RKO (cell line): ENCODE results near the gene CEP83.

Source experiments
- DNase-seq: peaks from one replicate; pipeline ENCODE4 v3.0.0-alpha.2; 2016; ENCODE audit warnings: low spot score

CEP83 gene

DNA sequence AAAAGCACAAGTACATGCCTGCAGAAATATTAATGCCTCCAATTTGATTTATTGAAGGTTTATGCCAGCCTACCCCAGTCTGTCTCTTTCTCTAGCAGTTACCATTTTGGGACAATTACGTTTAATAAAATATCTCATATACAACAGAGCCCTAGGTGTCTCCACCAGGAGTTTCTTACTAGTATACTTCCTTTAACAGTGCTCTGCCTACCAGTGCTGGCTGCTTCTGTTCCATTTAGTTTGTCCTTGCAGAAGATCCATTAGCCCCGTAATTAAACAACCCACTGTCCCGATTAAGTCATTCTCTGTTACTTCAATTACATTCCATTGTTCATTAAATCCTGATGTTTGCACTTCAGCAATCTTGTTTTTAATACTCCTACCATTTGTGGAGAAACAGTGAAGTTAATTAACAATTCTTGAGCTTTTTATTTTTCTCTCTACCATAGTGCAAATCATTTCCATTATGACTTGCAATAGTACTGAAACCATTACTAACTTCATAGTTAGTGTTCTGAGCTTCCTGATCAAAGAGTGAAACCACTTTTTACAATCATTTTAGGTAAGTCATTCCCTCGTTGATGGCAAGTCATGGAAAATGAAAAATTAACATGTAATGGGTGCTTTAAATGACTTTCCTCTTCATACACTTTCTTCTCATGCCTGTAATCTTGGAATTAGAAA is 190.2 kb downstream of the CEP83 start:
- no peak for DNase-seq

DNA sequence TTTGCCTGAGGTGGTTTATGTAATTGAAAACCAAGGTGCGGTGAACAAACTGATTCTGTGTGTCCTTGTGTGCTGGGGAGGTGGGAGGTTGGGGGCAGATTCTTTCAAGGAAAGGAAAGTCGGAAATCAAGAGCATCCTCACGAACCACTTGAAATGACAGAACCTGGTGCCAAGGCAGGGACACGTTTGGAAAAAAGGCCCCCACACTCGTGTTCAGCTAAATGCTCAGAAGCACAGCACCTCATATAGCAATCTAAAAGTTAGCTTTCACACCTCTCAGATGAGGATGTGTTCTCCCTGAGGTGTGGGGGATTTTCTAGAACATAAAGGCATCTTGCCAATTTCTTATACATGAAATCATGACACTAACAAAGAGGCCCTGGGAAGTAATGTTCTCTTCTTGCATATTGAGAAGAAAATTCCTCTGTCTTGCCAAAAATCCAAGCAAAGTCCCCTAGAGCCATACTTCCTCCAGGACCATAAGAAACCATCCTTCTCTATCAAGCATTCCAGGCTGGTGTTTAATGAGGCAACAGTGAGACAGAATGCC is 191.7 kb downstream of the CEP83 start:
- no peak for DNase-seq

DNA sequence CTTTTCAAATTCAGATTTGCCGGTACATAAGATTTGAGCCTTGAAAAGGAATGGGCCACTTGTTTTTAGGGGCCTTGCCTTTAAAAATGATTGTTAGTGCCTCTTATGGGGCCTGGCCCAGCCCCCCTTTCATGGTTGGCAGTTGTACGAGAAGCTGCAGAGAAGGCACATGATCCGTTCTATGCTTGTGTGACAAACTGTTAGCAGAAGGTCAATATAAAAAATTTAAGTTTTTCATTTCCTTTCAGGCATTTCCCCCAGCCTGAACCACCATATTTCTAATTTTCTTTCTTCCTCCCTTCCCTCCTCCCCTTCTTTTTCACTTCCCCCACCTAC is 192.2 kb downstream of the CEP83 start:
- DNase-seq = no peak

DNA sequence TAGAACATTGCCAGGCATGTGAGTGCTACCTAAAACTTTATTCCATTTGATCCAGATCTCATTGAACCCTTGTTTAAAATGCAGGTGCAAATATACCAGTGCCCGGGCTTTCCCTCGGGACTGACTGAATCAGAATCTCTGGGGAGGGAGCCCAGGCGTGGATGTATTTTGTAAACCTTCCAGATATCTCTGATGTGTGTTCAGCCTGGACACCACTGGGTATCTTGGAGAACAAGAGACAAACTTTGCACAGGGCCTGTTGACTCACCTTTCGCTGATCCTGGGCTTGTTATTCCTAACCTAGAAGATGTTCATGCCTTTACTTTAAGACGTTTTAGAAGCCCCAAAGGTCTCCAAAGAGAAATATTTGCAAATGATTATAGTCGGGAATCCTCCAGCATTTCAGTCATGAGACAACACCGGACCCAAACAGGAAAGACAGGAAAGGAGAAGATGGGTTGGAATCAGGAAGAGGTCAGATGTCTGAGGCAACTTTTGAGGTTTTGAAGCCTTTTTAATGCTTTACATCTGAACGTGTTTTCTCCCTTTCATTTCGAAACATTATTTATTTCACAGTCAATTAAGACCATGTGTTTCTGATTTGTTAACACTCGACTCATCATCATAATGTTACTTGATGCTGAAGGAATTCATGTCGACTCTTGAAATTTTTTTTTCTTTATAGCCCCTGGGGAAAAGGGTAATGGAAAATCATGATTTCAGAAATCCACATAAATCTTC is 192.7 kb downstream of the CEP83 start:
- no peak for DNase-seq

DNA sequence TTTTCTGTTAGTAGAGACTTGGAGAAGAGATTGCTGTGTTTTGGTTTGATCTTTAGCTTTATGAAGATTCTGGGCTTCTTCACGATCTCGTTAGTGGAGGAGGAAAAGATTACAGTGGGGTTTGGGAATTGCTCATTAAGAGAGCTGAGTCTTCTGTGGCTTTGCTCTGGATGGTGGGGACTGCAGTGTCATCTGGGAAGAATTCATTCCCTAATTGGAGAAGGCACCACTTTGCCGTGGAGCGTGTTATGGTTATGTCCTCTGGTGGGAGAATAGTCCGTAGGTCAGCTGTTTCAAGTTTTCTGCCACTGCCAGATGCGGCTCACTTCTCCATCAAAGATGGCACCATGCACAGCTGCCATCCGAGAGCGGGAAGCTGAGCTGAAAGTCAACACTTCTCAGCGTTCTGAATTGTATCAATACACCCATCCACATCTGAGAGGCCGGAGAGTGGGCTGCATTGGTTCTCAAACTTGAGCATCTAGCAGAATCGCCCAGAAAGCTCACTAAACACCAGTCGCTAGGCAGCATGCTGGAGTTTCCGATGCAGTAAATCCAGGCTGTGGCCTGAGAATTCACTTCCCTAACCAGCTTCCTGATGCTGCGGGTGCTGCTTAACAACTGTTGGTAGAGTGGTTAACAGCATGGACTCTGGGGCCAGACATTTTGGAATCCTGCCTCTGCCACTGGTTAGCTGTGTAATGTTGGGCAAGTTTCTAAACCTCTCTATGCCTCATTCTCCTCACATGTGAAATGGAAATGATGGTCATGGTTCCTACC is 193.5 kb downstream of the CEP83 start:
- no peak for DNase-seq

DNA sequence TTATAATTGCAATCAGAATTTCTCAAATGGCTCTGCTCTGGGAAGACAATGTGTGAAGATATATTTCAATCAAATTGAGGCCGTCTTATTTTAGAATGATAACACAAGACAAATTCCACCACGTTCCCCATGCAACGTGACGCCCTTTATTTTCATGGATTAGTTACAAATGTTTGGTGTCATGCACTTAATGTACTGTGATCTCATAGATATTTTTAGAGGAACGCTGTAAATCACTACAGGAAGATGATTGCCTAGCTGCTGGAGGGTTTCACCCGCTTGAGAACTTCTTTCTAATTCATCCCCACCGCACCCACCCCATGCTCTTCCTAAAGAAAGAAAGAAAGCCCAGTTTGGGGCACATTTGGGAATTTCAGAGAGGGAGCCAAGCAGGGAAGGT is 194.1 kb downstream of the CEP83 start:
- DNase-seq = no peak

DNA sequence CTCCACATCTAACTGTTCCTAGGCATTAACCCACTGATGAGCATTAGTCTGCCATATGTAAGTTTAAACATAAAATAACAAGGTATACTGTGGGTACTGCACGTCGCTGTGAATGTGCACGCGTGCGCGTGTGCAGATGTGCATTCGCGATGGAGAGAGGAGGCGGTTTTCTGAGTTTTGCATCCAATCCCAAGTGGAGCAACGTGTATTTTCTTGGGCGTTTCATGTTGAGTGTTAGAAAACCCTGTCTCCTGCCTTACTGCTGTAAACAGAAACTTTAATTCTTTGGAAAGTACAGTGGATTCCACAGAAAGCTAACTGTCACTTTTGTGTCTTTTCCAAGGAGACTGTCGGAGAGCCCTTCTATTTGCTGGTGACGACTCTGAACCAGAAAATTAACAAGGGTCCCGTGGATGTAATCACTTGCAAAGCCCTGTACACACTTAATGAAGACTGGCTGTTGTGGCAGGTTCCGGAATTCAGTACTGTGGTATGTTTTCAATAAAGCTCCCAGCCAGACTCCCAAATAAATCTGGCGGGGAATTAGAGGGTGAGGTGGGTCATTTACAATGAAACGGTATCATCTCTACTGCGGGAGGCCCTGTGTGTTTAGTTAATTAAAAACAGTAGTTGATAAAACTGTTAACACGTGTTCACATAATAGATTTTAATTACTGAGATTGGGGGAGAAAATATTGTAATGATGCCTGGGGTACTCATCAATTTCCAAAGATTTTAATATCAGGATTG is 194.8 kb downstream of the CEP83 start:
- no peak for DNase-seq

DNA sequence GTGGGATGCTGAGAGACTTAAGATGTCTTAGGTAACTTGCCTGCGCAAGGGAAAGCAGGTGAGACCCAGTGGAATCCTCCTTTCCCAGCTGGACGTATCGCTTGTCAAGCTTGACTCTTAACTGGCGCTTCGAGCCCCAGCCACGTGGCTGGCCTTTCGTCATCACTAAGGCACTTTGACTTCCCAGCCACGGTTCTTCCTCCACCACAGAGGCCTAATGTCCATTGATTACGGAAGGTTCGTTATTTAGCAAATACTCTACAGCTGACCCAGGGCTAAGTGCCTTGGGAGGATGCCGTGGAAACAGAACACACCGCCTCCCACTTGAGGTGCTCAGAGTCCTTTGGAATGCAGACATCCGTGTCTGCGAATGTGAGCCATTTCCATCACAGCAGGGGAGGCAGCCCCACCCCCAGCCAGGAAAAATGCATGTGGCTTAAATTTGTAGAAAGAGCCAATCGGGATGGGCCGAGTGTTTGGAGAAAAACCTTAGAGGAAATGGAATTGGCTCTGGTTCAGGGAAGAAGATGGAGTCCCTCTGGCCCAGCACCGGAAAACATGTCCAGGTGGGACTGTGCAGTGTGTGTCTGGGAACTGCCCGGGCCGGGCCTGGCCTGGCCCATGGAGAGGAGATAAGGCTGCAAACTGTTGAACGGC is 195.6 kb downstream of the CEP83 start:
- DNase-seq = no peak

DNA sequence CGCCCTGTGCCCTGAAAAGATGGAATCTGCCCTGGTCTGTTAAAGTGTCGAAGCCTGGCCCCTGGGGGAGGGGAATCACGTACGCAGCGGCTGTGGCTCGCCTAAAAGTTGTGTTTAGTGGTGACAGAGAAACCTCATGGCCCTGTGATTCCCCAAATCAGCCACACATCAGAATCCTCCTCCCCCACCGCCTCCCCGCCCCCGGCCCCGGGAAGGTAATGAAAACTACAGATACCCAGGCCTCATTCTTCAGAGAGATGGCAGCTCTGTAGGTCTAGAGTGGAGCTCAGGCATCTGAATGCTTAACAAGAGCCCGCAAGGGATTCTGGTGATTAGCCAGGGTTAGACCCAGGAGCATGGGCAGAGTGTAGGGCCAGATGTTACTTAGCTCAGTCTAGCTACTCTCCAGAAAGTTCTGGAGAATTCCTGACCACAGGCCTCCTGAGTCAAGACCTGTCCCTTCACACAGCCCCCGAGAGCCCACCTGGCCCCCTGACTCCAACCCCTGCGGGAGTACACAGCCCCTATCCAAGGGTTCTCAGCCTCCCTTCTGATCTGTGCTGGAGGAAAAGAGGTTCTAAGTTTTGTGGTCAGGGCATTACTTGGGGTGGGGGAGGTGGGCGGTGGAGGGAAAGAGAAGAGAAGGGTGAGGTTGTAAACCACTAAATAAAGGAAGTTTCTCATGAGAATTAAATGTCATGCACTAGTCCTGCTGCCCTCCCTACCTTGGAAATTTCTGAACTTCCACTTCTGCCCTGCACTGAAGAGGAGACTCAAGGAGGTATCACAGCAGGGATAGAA is 196.5 kb downstream of the CEP83 start:
- DNase-seq = peak; percentile 25

DNA sequence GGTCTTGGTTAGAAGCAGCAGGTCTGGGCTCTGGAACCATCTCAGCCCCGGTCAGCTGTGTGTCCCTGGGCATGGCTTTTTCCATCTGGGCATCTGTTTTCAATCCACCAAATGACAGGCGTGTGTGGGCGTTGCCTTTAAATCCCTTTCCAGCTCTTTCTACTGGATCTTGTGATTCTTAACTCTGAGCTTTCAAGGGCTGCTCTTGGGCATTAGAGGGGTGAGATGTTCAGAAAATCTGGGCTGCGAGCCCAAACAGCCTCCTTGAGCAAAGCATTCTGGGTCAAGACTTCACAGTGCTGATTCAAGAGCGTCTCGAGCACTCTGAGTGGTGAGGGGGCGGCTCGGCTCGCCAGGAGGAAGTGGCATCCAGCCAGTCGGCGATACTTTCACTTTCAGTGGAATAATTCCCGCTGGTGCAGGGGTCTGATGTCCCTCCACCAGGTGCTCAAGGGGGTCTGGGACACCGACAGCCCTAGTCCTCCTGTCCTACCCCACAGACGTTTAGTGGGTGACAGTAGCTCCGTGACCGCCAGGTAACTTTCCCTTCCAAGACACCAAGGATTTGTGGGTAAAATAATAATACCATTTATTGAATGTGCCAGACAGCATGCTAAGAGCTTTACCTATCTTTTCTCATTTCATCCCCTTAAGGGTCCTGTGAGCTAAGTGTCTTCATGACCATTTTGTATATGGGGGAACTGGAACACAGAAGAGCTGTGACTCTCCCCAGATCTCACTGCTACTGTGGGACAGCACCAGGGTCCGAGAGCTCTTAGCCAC is 197.2 kb downstream of the CEP83 start:
- DNase-seq = peak; percentile 92

DNA sequence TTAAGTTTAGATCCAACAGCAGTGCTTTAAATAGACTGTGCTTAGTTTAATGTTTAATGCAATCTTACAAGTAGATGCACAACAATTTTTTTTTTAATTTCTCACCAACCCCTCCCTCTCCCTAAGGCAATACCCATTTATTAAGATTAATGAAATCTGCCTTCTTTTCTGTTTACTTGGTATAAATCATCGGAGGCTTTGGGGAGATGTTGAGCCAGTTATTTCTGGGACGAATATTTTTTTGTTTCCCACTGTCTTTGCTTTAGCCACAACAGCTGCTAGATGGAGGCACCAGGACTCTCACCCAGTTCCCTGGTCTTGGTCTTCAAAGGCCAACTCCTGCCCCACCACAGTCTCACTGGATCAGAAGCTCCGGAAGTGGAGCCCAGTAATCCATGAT is 197.9 kb downstream of the CEP83 start:
- DNase-seq = no peak

DNA sequence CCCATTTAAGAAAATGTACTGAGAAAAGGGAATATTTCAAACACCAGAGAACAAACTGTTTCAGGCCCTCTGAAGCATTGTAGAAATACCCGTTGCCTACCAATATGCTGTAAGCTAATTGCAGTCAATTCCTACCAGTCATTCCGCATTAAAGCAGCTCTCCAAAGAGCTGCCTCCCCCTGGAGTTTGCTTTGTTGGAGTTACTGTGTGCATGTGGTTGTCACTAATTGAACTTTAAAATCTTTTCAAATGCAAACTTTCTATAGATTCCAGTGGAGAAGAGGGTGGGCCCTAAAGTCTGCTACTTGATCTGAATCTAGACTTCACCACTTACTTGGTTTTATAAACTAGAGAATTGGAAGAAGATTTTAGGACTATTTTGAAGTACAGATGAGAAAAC is 198.5 kb downstream of the CEP83 start:
- no peak for DNase-seq

DNA sequence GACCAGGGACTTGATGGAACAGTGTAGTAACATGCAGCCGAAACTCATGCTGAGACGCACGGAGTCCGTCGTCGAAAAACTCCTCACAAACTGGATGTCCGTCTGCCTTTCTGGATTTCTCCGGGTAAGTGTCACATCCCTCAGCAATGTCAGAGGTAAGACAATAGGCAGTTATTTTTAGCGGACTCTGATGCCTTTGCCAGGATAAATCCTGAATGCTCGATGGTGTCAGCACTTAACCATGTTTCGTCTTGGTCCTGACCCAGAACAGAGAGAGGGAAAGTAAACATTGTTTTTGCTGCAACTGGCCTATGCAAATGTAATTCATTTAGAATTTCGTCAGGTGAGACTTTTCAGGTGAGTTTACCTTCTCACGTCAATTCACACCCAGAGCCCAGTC is 198.9 kb downstream of the CEP83 start:
- no peak for DNase-seq

DNA sequence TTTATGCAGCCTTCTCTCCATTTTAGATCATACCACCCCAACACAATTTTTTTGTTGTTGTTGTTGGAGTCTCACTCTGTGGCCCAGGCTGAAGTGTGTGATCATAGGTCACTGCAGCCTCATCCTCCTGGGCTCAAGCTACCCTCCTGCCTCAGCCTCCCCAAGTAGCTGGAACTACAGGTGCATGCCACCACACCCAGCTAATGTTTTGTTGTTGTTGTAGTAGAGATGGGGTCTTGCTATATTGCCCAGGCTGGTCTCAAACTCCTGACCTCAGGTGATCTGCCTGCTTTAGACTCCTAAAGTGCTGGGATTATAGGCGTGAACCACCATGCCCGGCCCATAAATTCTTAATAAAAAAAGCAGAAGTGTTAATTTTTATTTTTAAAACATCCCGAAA is 199.7 kb downstream of the CEP83 start:
- no peak for DNase-seq

DNA sequence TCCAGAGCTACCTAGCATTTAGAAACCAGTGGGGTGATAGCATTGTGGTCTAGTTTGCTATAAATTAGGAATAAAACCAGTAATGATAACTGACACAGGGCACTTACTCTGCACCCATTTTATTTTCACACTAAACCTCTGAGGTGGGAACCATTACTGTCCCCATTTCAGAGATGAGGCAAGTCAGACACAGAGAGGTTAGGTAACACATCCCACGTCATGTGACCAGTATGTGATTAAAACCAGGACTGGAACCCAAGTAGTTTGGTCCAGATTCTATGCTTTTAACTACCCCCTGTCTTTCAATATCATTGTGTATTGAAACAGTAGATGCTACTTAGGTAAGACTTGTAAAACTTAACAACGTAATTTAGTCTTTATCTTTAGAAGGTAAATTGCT is 201.1 kb downstream of the CEP83 start:
- DNase-seq = no peak
